Measurements from ENCODE around the gene SAP30L. TPM values are rescaled to one million over a fixed set of nuclear protein-coding genes. Genes with fewer than 3 reads are reported as not detected.

The SAP30L gene
- total RNA-seq, 1 experiment from 2014 or later: 38.6 TPM

- CTCF ChIA-PET: no interaction called here
- intact Hi-C loops (cut with micrococcal nuclease; ENCODE audit: unreplicated experiment): no loop called here
- Mint-ChIP-seq H3K36me3 (ENCODE audit: insufficient read depth, unreplicated experiment) (no peaks in the 10 kb centered on the region), H3K9me3 (ENCODE audit: low read depth, unreplicated experiment) (no peaks in the 10 kb centered on the region), H3K4me3 (ENCODE audit: low read depth, unreplicated experiment) (no peak overlapping the region), H3K27me3 (ENCODE audit: unreplicated experiment) (no peaks in the 10 kb centered on the region), H3K27ac (ENCODE audit: unreplicated experiment) (no peak overlapping the region), H3K4me1 (ENCODE audit: low read depth, unreplicated experiment) (peaks cover 12% of the 10 kb centered on the region)
- no peak for DNase-seq
- TF ChIP-seq, protein P1, sequence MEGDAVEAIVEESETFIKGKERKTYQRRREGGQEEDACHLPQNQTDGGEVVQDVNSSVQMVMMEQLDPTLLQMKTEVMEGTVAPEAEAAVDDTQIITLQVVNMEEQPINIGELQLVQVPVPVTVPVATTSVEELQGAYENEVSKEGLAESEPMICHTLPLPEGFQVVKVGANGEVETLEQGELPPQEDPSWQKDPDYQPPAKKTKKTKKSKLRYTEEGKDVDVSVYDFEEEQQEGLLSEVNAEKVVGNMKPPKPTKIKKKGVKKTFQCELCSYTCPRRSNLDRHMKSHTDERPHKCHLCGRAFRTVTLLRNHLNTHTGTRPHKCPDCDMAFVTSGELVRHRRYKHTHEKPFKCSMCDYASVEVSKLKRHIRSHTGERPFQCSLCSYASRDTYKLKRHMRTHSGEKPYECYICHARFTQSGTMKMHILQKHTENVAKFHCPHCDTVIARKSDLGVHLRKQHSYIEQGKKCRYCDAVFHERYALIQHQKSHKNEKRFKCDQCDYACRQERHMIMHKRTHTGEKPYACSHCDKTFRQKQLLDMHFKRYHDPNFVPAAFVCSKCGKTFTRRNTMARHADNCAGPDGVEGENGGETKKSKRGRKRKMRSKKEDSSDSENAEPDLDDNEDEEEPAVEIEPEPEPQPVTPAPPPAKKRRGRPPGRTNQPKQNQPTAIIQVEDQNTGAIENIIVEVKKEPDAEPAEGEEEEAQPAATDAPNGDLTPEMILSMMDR (IDR thresholded peaks at IDR 0.05; ENCODE audit: unreplicated experiment): no peak
- no TSS peak for BruUV-seq (replicated peaks)
Observed at GRCh38 chr5:154428208-154428607, 17.6 kb upstream of the SAP30L start.

- DNase-seq: no peak
- CTCF ChIA-PET: interaction anchor here (0.6 kb wide), 1 partner anchor 55 kb away, joined by 3 read pairs; no protein-coding TSS in a partner anchor
- BruUV-seq (replicated peaks): no TSS peak
- intact Hi-C loops (cut with micrococcal nuclease; ENCODE audit: unreplicated experiment): no loop called here
- H3K27ac Mint-ChIP-seq (ENCODE audit: unreplicated experiment): no peak overlapping the region
- H3K27me3 Mint-ChIP-seq (ENCODE audit: unreplicated experiment): no peaks in the 10 kb centered on the region
- no peaks in the 10 kb centered on the region for H3K9me3 Mint-ChIP-seq (ENCODE audit: low read depth, unreplicated experiment)
- no peak overlapping the region for H3K4me3 Mint-ChIP-seq (ENCODE audit: low read depth, unreplicated experiment)
- H3K4me1 Mint-ChIP-seq (ENCODE audit: low read depth, unreplicated experiment): peaks cover 6% of the 10 kb centered on the region
- H3K36me3 Mint-ChIP-seq (ENCODE audit: insufficient read depth, unreplicated experiment): no peaks in the 10 kb centered on the region
- TF ChIP-seq, protein P1 (IDR thresholded peaks at IDR 0.05; ENCODE audit: unreplicated experiment): no peak
Observed at GRCh38 chr5:154429341-154429740, 16.5 kb upstream of the SAP30L start.

- Mint-ChIP-seq H3K27me3 (ENCODE audit: unreplicated experiment) (no peaks in the 10 kb centered on the region), H3K4me3 (ENCODE audit: low read depth, unreplicated experiment) (no peak overlapping the region), H3K4me1 (ENCODE audit: low read depth, unreplicated experiment) (no peaks in the 10 kb centered on the region), H3K36me3 (ENCODE audit: insufficient read depth, unreplicated experiment) (no peaks in the 10 kb centered on the region), H3K9me3 (ENCODE audit: low read depth, unreplicated experiment) (no peaks in the 10 kb centered on the region), H3K27ac (ENCODE audit: unreplicated experiment) (no peak overlapping the region)
- TF ChIP-seq, protein P1 (IDR thresholded peaks at IDR 0.05; ENCODE audit: unreplicated experiment): no peak
- DNase-seq: no peak
- BruUV-seq (replicated peaks): no TSS peak
- CTCF ChIA-PET: no interaction called here
- intact Hi-C loops (cut with micrococcal nuclease; ENCODE audit: unreplicated experiment): no loop called here
Observed at GRCh38 chr5:154430466-154430865, 15.3 kb upstream of the SAP30L start.

DNA sequence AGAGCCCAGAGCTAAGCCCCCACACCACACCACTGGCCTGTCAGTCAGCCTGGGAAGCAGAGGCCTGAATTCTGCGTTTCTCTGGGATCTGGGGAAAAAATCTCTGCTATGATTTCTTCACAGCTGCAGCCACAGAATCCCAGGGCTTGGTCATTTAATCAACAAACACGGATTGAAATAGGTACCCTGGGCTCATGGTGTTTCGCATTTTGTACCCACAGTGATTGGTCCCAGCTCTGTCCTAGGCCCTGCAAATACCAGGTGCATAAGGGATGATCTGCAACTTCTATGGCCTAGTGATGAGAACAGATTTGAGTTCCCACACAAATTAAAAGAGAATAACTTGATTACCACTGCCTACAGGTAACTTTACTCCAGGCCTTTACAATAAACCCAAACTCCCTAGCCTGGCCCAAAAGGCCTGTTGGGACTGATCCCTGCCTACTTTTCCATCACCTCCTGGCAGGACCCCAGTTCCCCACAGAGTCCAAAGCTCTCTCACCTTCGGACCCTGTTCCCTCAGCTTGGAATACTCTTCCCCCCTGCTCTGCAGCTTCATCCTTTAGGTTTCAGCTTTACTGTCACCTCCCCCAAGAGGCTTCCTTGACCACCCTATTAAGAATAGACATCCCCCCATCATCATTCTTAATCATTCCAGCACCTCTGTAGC is 14.7 kb upstream of the SAP30L start:
- TF ChIP-seq, protein P1 (IDR thresholded peaks at IDR 0.05; ENCODE audit: unreplicated experiment): no peak
- no peak overlapping the region for H3K4me3 Mint-ChIP-seq (ENCODE audit: low read depth, unreplicated experiment)
- H3K36me3 Mint-ChIP-seq (ENCODE audit: insufficient read depth, unreplicated experiment): no peaks in the 10 kb centered on the region
- H3K9me3 Mint-ChIP-seq (ENCODE audit: low read depth, unreplicated experiment): no peaks in the 10 kb centered on the region
- no peaks in the 10 kb centered on the region for H3K27me3 Mint-ChIP-seq (ENCODE audit: unreplicated experiment)
- no peaks in the 10 kb centered on the region for H3K4me1 Mint-ChIP-seq (ENCODE audit: low read depth, unreplicated experiment)
- no peak for DNase-seq
- no peak overlapping the region for H3K27ac Mint-ChIP-seq (ENCODE audit: unreplicated experiment)
- no TSS peak for BruUV-seq (replicated peaks)
- CTCF ChIA-PET: no interaction called here
- intact Hi-C loops (cut with micrococcal nuclease; ENCODE audit: unreplicated experiment): no loop called here

All from Calu3 (cell line).